Keratinocyte (primary cell): ENCODE results near the gene CLEC18A.
"Not testable (repeated sequence)": the region's sequence is repeated elsewhere in the genome, so short reads cannot be mapped to it uniquely, and the experiment has no call there.

Source experiments
- CTCF ChIP-seq, 3 experiments: IDR thresholded peaks in 1 of 3; conservative IDR thresholded peaks in 1 of 3; optimal IDR thresholded peaks in 1 of 3; 2 replicates in 2 of 3; 3 replicates in 1 of 3; pipeline versions ENCODE3 to v1.5.1; 2011; ENCODE audit warnings: low read length in 3 of 3, mild to moderate bottlenecking in 3 of 3, moderate library complexity in 2 of 3, control low read depth in 1 of 3, inconsistent platforms in 1 of 3; ENCODE audit not compliant: insufficient read depth in 2 of 3; ENCODE audit errors: extremely low read depth in 1 of 3
- EZH2 ChIP-seq: IDR thresholded peaks from one replicate; pipeline ENCODE4 v1.6.1; 2012; ENCODE audit warnings: inconsistent platforms, mild to moderate bottlenecking, low read length, moderate library complexity

GRCh38 chr16:69954241-69954640 is 3.1 kb downstream of the CLEC18A start:
- not testable (repeated sequence) for TF ChIP-seq CTCF (optimal IDR thresholded peaks at IDR 0.05 in 1 of 3, IDR thresholded peaks at IDR 0.05 in 1 of 3, conservative IDR thresholded peaks at IDR 0.05 in 1 of 3; ENCODE audit: extremely low read depth in 1 of 3, insufficient read depth in 2 of 3, low read length in 3 of 3); EZH2
